ENCODE results near the gene CFAP46.

DNA sequence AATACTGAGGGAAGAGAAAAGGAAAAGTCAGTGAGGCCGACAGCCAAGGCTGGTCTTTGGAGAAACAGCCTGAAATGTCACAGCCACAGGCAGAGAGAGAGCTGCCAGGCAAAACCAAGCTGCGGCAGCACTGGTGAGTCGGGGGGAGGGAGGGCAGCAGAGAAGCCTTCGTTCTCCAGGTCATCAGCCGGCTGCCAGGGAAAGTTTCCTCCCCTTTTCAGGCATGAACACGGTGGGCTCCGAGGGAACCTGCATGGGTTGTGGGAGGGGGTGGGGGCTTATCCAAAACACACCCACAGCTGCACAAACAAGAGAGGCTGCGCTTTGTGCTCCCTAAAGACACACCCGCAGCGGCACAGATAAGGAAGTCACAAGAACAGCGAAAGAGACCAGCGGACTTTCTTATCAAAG, 94.1 kb downstream of the CFAP46 start:
- TF ChIP-seq, protein P1, sequence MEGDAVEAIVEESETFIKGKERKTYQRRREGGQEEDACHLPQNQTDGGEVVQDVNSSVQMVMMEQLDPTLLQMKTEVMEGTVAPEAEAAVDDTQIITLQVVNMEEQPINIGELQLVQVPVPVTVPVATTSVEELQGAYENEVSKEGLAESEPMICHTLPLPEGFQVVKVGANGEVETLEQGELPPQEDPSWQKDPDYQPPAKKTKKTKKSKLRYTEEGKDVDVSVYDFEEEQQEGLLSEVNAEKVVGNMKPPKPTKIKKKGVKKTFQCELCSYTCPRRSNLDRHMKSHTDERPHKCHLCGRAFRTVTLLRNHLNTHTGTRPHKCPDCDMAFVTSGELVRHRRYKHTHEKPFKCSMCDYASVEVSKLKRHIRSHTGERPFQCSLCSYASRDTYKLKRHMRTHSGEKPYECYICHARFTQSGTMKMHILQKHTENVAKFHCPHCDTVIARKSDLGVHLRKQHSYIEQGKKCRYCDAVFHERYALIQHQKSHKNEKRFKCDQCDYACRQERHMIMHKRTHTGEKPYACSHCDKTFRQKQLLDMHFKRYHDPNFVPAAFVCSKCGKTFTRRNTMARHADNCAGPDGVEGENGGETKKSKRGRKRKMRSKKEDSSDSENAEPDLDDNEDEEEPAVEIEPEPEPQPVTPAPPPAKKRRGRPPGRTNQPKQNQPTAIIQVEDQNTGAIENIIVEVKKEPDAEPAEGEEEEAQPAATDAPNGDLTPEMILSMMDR (IDR thresholded peaks at IDR 0.05; ENCODE audit: control extremely low read depth in 1 of 3, insufficient read depth in 1 of 3, low read depth in 1 of 3, low read length in 3 of 3): no peak
- TF ChIP-seq RFX5 (IDR thresholded peaks at IDR 0.05; ENCODE audit: borderline replicate concordance, low read depth, low read length) (no peak), PHF8 (conservative IDR thresholded peaks at IDR 0.05; ENCODE audit: low read depth, low read length) (no peak), SP1 (IDR thresholded peaks at IDR 0.05; ENCODE audit: low read depth, low read length) (no peak), RAD21 (IDR thresholded peaks at IDR 0.05 in 1 of 2, conservative IDR thresholded peaks at IDR 0.05 in 1 of 2; ENCODE audit: low read depth in 2 of 2, low read length in 2 of 2) (no peak)
